HG03175 (cell line): ENCODE results near the gene POC1B.
"Not testable (repeated sequence)": the region's sequence is repeated elsewhere in the genome, so short reads cannot be mapped to it uniquely, and the experiment has no call there.

ENCODE experiments used
- ATAC-seq: cut with Tn5 transposase; IDR thresholded peaks from one replicate; pipeline ENCODE4 v1.9.1; 2021; ENCODE audit warnings: mild to moderate bottlenecking, moderate library complexity; ENCODE audit not compliant: unreplicated experiment

POC1B gene

GRCh38 chr12:89468017-89468416 is 57.8 kb downstream of the POC1B start:
- no peak for ATAC-seq

GRCh38 chr12:89464974-89465592 is 60.8 kb downstream of the POC1B start:
- no peak for ATAC-seq

- peak; percentile 94 for ATAC-seq
Measured at GRCh38 chr12:89461649-89462612, 63.9 kb downstream of the POC1B start.

GRCh38 chr12:89461190-89461589 is 64.7 kb downstream of the POC1B start:
- no peak for ATAC-seq

GRCh38 chr12:89459279-89459678 is 66.6 kb downstream of the POC1B start:
- not testable (repeated sequence) for ATAC-seq

GRCh38 chr12:89456565-89456964 is 69.3 kb downstream of the POC1B start:
- no peak for ATAC-seq

GRCh38 chr12:89454080-89454848 is 71.6 kb downstream of the POC1B start:
- no peak for ATAC-seq

GRCh38 chr12:89453121-89453978 is 72.5 kb downstream of the POC1B start:
- no peak for ATAC-seq

- ATAC-seq = no peak
Measured at GRCh38 chr12:89451841-89452251, 74.0 kb downstream of the POC1B start.

- no peak for ATAC-seq
Measured at GRCh38 chr12:89450907-89451306, 74.9 kb downstream of the POC1B start.

GRCh38 chr12:89448951-89449371 is 76.9 kb downstream of the POC1B start:
- no peak for ATAC-seq

GRCh38 chr12:89448526-89448925 is 77.3 kb downstream of the POC1B start:
- ATAC-seq = no peak

- no peak for ATAC-seq
Measured at GRCh38 chr12:89439941-89440340, 85.9 kb downstream of the POC1B start.

GRCh38 chr12:89437231-89437630 is 88.6 kb downstream of the POC1B start:
- no peak for ATAC-seq

GRCh38 chr12:89436062-89436461 is 89.8 kb downstream of the POC1B start:
- no peak for ATAC-seq

GRCh38 chr12:89433634-89434033 is 92.2 kb downstream of the POC1B start:
- ATAC-seq = no peak

GRCh38 chr12:89432396-89432795 is 93.5 kb downstream of the POC1B start:
- ATAC-seq = no peak

GRCh38 chr12:89429528-89429927 is 96.3 kb downstream of the POC1B start:
- ATAC-seq = no peak

GRCh38 chr12:89427508-89428156 is 98.2 kb downstream of the POC1B start:
- ATAC-seq = peak; percentile 95

GRCh38 chr12:89424846-89425245 is 101.0 kb downstream of the POC1B start:
- ATAC-seq = no peak
